ENCODE results near the gene PLCD3.

The PLCD3 gene

GRCh38 chr17:45161288-45162024 is 29.1 kb upstream of the PLCD3 start, which contains the start of gene HEXIM2:
Gene HEXIM2 (plus strand): TSS chr17:45161875. CDS start chr17:45162794, 919 bp downstream.
- H4K8ac ChIP-seq (ENCODE audit: low read length) = peak within 1 kb of the TSS; percentile 99
- peak within 1 kb of the TSS; percentile 98 for H4K91ac ChIP-seq (ENCODE audit: low read length)

GRCh38 chr17:45160447-45161287 is 28.4 kb upstream of the PLCD3 start:
- no peaks in the 10 kb centered on the region for H3K27me3 ChIP-seq (ENCODE audit: control insufficient read depth in 1 of 2, insufficient read depth in 1 of 2, low read length in 2 of 2)
- H2AK5ac ChIP-seq (ENCODE audit: low read length, severe bottlenecking) = peak overlapping the region; percentile 100
- H3K23ac ChIP-seq (ENCODE audit: low read length in 2 of 2) = peak overlapping the region in 1 of 2 experiments; percentile 100
- peak overlapping the region; percentile 64 to 100 for H3K4ac ChIP-seq (ENCODE audit: low read depth in 1 of 2, low read length in 2 of 2)
- peak overlapping the region in 1 of 2 experiments; percentile 80 for H3K14ac ChIP-seq (ENCODE audit: low read length in 2 of 2)
- H3K4me1 ChIP-seq (ENCODE audit: control insufficient read depth, insufficient read depth, low read depth, low read length) = peaks cover 17% of the 10 kb centered on the region
- peak overlapping the region; percentile 90 to 94 for H3K4me3 ChIP-seq (ENCODE audit: insufficient read depth in 1 of 2, low read depth in 1 of 2, low read length in 2 of 2)
- H3K36me3 ChIP-seq (ENCODE audit: control insufficient read depth in 1 of 2, insufficient read depth in 2 of 2, low read depth in 1 of 2, low read length in 2 of 2) = peaks cover 9 to 14% of the 10 kb centered on the region in 2 experiments
- H3K9me3 ChIP-seq (ENCODE audit: control insufficient read depth, low read length) = no peaks in the 10 kb centered on the region
- peak overlapping the region; percentile 99 for H3K18ac ChIP-seq (ENCODE audit: low read depth in 1 of 2, low read length in 2 of 2)
- peak overlapping the region; percentile 98 for H4K91ac ChIP-seq (ENCODE audit: low read length)
- WGBS = 2% methylated on average over 48 of the region's 48 CpGs
- peaks cover 12% of the 10 kb centered on the region for H3K79me1 ChIP-seq (replicated peaks; ENCODE audit: low read length, poor library complexity, severe bottlenecking)
- H2BK15ac ChIP-seq (ENCODE audit: low read depth, poor library complexity, severe bottlenecking) = peak overlapping the region; percentile 49
- peak overlapping the region; percentile 99 for H4K8ac ChIP-seq (ENCODE audit: low read length)
- peak overlapping the region; percentile 97 for H2BK5ac ChIP-seq (ENCODE audit: low read depth, low read length, poor library complexity, severe bottlenecking)
- H3K27ac ChIP-seq (ENCODE audit: low read length, poor library complexity, severe bottlenecking) = peak overlapping the region; percentile 96
- DNase-seq = peak; percentile 73
- peak overlapping the region; percentile 90 for H2BK120ac ChIP-seq (ENCODE audit: low read depth, low read length)
- peak overlapping the region; percentile 57 for H3K4me2 ChIP-seq (ENCODE audit: low read length, poor library complexity, severe bottlenecking)
- no peak overlapping the region for H2AFZ ChIP-seq (ENCODE audit: low read depth, low read length)
- H2BK12ac ChIP-seq (ENCODE audit: low read length in 2 of 2) = peak overlapping the region in 1 of 2 experiments; percentile 43
- H3K9ac ChIP-seq (ENCODE audit: low read length) = peak overlapping the region; percentile 100

More at GRCh38 chr17:45161288-45162024, 29.1 kb upstream of the PLCD3 start, which contains the start of gene HEXIM2:
- Histone ChIP-seq H2BK120ac (ENCODE audit: low read depth, low read length) (peak within 1 kb of the TSS; percentile 90), H3K4ac (ENCODE audit: low read depth in 1 of 2, low read length in 2 of 2) (peak within 1 kb of the TSS; percentile 64 to 100), H3K79me1 (replicated peaks; ENCODE audit: low read length, poor library complexity, severe bottlenecking) (peaks cover 11% of the 10 kb centered on the region), H3K9me3 (ENCODE audit: control insufficient read depth, low read length) (no peaks in the 10 kb centered on the region), H3K18ac (ENCODE audit: low read depth in 1 of 2, low read length in 2 of 2) (peak within 1 kb of the TSS; percentile 99), H2BK5ac (ENCODE audit: low read depth, low read length, poor library complexity, severe bottlenecking) (peak within 1 kb of the TSS; percentile 97), H3K14ac (ENCODE audit: low read length in 2 of 2) (peak within 1 kb of the TSS in 1 of 2 experiments; percentile 80), H3K23ac (ENCODE audit: low read length in 2 of 2) (peak within 1 kb of the TSS in 1 of 2 experiments; percentile 100), H3K27me3 (ENCODE audit: control insufficient read depth in 1 of 2, insufficient read depth in 1 of 2, low read length in 2 of 2) (no peaks in the 10 kb centered on the region), H3K9ac (ENCODE audit: low read length) (peak within 1 kb of the TSS; percentile 100), H3K4me1 (ENCODE audit: control insufficient read depth, insufficient read depth, low read depth, low read length) (peaks cover 17% of the 10 kb centered on the region), H3K36me3 (ENCODE audit: control insufficient read depth in 1 of 2, insufficient read depth in 2 of 2, low read depth in 1 of 2, low read length in 2 of 2) (peaks cover 9 to 14% of the 10 kb centered on the region in 2 experiments), H2AFZ (ENCODE audit: low read depth, low read length) (no peak within 1 kb of the TSS), H2BK12ac (ENCODE audit: low read length in 2 of 2) (peak within 1 kb of the TSS in 1 of 2 experiments; percentile 48), H2BK15ac (ENCODE audit: low read depth, poor library complexity, severe bottlenecking) (peak within 1 kb of the TSS; percentile 49), H3K27ac (ENCODE audit: low read length, poor library complexity, severe bottlenecking) (peak within 1 kb of the TSS; percentile 96), H3K4me3 (ENCODE audit: insufficient read depth in 1 of 2, low read depth in 1 of 2, low read length in 2 of 2) (peak within 1 kb of the TSS; percentile 90 to 94), H2AK5ac (ENCODE audit: low read length, severe bottlenecking) (peak within 1 kb of the TSS; percentile 100), H3K4me2 (ENCODE audit: low read length, poor library complexity, severe bottlenecking) (peak within 1 kb of the TSS; percentile 57)
- DNase-seq = peak; percentile 100
- under 1% methylated on average over 50 of the region's 53 CpGs for WGBS

DNA sequence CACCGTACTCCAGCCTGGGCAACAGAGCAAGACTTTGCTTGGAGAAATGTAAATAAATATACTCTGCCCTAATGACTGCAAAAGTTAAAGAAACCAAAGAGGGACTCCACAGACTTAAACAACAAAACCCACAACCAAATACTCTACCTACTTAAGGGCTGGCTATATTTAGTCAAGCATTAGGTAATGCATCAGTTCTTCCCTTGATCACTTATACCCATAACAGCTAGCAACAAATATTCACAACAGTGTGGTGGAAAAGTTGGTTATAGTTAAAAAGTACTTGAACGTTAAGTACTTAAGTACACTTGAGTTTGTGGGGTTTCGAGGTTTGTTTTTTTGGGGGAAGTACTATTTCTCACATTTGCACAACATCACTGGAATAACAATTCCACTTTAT is 23.9 kb upstream of the PLCD3 start:
- no peak overlapping the region for H2BK12ac ChIP-seq (ENCODE audit: low read length in 2 of 2)
- no peak overlapping the region for H2AFZ ChIP-seq (ENCODE audit: low read depth, low read length)
- H3K9me3 ChIP-seq (ENCODE audit: control insufficient read depth, low read length) = no peaks in the 10 kb centered on the region
- no peak overlapping the region for H4K91ac ChIP-seq (ENCODE audit: low read length)
- H3K14ac ChIP-seq (ENCODE audit: low read length in 2 of 2) = no peak overlapping the region
- no peak overlapping the region for H3K9ac ChIP-seq (ENCODE audit: low read length)
- no peak overlapping the region for H3K27ac ChIP-seq (ENCODE audit: low read length, poor library complexity, severe bottlenecking)
- H3K79me1 ChIP-seq (replicated peaks; ENCODE audit: low read length, poor library complexity, severe bottlenecking) = peaks cover 12% of the 10 kb centered on the region
- H2BK15ac ChIP-seq (ENCODE audit: low read depth, poor library complexity, severe bottlenecking) = no peak overlapping the region
- no peak overlapping the region for H3K23ac ChIP-seq (ENCODE audit: low read length in 2 of 2)
- no peak overlapping the region for H3K4me3 ChIP-seq (ENCODE audit: insufficient read depth in 1 of 2, low read depth in 1 of 2, low read length in 2 of 2)
- peaks cover 4 to 11% of the 10 kb centered on the region in 2 experiments for H3K36me3 ChIP-seq (ENCODE audit: control insufficient read depth in 1 of 2, insufficient read depth in 2 of 2, low read depth in 1 of 2, low read length in 2 of 2)
- no CpG with 5 or more reads among the region's 3 CpGs for WGBS
- peak; percentile 76 for DNase-seq
- no peaks in the 10 kb centered on the region for H3K27me3 ChIP-seq (ENCODE audit: control insufficient read depth in 1 of 2, insufficient read depth in 1 of 2, low read length in 2 of 2)
- H2BK5ac ChIP-seq (ENCODE audit: low read depth, low read length, poor library complexity, severe bottlenecking) = no peak overlapping the region
- peaks cover 7% of the 10 kb centered on the region for H3K4me1 ChIP-seq (ENCODE audit: control insufficient read depth, insufficient read depth, low read depth, low read length)
- H3K18ac ChIP-seq (ENCODE audit: low read depth in 1 of 2, low read length in 2 of 2) = no peak overlapping the region
- no peak overlapping the region for H2AK5ac ChIP-seq (ENCODE audit: low read length, severe bottlenecking)
- H3K4me2 ChIP-seq (ENCODE audit: low read length, poor library complexity, severe bottlenecking) = no peak overlapping the region
- no peak overlapping the region for H4K8ac ChIP-seq (ENCODE audit: low read length)
- no peak overlapping the region for H2BK120ac ChIP-seq (ENCODE audit: low read depth, low read length)
- H3K4ac ChIP-seq (ENCODE audit: low read depth in 1 of 2, low read length in 2 of 2) = no peak overlapping the region

DNA sequence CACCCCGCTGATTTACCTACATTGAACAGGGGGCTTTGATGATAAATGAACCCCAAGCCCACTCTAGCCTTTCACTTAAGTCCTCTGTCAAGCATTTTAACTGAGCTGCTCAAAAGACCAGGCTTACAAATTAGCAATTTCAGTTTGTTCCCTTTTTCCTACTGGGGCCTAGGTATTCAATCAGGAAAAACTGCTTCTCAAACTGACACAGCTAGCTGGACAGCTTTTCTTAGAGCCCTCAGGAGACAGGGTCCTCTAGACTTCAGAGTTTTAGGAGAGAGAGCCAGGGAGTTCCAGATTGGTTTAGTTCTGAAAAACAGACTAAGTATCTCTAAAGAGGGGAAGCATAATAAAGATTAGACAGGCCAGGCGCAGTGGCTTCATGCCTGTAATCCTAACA is 23.2 kb upstream of the PLCD3 start:
- H3K23ac ChIP-seq (ENCODE audit: low read length in 2 of 2) = no peak overlapping the region
- no peaks in the 10 kb centered on the region for H3K9me3 ChIP-seq (ENCODE audit: control insufficient read depth, low read length)
- no peak overlapping the region for H2BK120ac ChIP-seq (ENCODE audit: low read depth, low read length)
- no peak overlapping the region for H4K8ac ChIP-seq (ENCODE audit: low read length)
- no peak overlapping the region for H3K27ac ChIP-seq (ENCODE audit: low read length, poor library complexity, severe bottlenecking)
- no peaks in the 10 kb centered on the region for H3K27me3 ChIP-seq (ENCODE audit: control insufficient read depth in 1 of 2, insufficient read depth in 1 of 2, low read length in 2 of 2)
- H3K18ac ChIP-seq (ENCODE audit: low read depth in 1 of 2, low read length in 2 of 2) = no peak overlapping the region
- H3K79me1 ChIP-seq (replicated peaks; ENCODE audit: low read length, poor library complexity, severe bottlenecking) = peaks cover 12% of the 10 kb centered on the region
- no peak for DNase-seq
- no peak overlapping the region for H2AFZ ChIP-seq (ENCODE audit: low read depth, low read length)
- H2BK5ac ChIP-seq (ENCODE audit: low read depth, low read length, poor library complexity, severe bottlenecking) = no peak overlapping the region
- no peak overlapping the region for H2BK15ac ChIP-seq (ENCODE audit: low read depth, poor library complexity, severe bottlenecking)
- no peak overlapping the region for H4K91ac ChIP-seq (ENCODE audit: low read length)
- H3K4me1 ChIP-seq (ENCODE audit: control insufficient read depth, insufficient read depth, low read depth, low read length) = peaks cover 7% of the 10 kb centered on the region
- H3K9ac ChIP-seq (ENCODE audit: low read length) = no peak overlapping the region
- no peak overlapping the region for H3K4ac ChIP-seq (ENCODE audit: low read depth in 1 of 2, low read length in 2 of 2)
- H3K4me2 ChIP-seq (ENCODE audit: low read length, poor library complexity, severe bottlenecking) = no peak overlapping the region
- H3K36me3 ChIP-seq (ENCODE audit: control insufficient read depth in 1 of 2, insufficient read depth in 2 of 2, low read depth in 1 of 2, low read length in 2 of 2) = peaks cover 4 to 11% of the 10 kb centered on the region in 2 experiments
- no peak overlapping the region for H2AK5ac ChIP-seq (ENCODE audit: low read length, severe bottlenecking)
- H3K14ac ChIP-seq (ENCODE audit: low read length in 2 of 2) = no peak overlapping the region
- no peak overlapping the region for H2BK12ac ChIP-seq (ENCODE audit: low read length in 2 of 2)
- 92% methylated on average over 2 of the region's 2 CpGs for WGBS
- no peak overlapping the region for H3K4me3 ChIP-seq (ENCODE audit: insufficient read depth in 1 of 2, low read depth in 1 of 2, low read length in 2 of 2)

Measured in mesenchymal stem cell (in vitro differentiated cells and primary cell).